GM04503 (cell line): ENCODE measurements around the gene ATP8B4.
"Not testable (repeated sequence)": the region's sequence is repeated elsewhere in the genome, so short reads cannot be mapped to it uniquely, and the experiment has no call there.

Experiments used
- DNase-seq: peaks from one replicate; pipeline ENCODE4 v3.0.0-alpha.2; 2012; ENCODE audit warnings: low read depth

The ATP8B4 gene

GRCh38 chr15:50107591-50108408, 11.2 kb downstream of the ATP8B4 start:
- no peak for DNase-seq

DNA sequence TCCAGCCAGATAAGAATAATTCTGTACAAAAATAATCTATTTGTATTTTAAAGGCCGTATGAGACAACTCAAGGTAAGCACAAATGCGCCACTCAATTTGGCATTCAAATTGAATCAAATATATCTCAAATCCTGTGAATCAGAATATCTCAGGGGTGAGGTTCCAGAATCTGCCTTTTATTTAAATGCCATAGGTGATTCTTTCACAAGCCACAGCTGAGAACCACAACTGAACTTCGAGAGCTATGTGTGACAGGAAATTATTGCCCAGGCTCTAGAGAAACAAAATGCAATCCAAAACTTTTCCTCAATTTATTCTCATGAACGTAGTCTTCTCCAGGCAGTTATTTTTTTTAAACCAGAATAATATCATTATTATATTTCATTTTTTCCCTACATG, 11.9 kb downstream of the ATP8B4 start:
- DNase-seq, result no peak

GRCh38 chr15:50106457-50106856, 12.6 kb downstream of the ATP8B4 start:
- DNase-seq, result no peak

- no peak for DNase-seq
These were observed 18.5 kb downstream of the ATP8B4 start for GRCh38 chr15:50100486-50100885.

DNA sequence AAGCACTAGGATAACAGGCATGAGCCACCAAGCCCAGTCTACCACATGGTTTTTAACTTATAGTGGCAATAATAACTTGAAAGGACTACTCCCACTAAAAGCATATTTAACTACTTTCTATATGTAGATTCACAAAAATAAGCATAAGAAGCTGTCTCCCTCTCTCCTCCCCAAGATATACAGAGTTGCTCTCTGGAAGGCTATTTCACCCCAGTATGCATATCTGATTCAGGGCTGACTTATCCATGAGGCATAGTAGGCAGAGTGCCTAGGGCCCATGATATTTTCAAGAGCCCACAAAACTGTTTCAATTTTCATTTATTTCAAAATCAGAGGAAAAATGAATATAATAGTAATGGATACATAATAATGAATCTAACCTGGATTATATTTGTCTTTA, 20.5 kb downstream of the ATP8B4 start:
- DNase-seq, result no peak

DNA sequence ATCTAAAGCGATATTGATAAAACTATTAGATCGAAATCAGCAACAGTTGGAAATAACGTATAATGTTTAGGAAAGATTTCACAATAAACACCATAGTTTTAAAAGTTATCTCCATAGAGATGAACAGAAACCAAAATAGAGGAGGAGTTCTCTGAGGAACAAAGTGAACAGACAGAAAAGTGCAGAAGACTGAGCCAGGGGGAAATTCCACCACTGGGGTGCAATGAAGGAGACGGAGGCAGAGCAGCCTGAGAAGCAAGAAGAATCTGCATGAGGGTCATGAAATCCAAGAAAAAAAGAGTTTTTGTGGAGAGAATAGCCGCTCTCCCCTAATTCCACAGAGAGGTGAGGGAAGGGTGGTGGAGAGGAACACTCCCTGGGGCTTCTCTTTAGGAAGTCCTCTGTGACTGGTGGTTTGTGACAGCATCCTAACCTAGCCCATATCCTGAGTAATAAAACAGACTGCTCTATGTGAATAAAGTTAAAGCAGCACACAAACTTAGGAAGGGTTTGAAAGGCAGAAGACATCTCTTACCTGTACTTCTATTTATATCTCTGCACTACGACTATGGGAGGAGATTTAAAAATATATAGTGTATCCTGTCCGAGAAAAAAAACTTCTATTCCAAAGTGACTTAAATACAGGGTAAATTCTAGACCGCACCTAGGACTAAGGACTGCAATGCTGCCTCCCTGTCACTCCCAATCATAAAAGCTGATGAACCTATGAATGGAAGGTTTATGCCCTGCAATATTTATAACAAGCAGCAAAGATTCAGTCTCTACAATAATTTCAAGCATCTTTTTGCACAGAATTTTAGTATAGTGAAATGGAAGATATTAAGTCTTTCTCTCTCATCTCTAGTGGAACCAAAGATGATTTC, 22.9 kb downstream of the ATP8B4 start:
- no peak for DNase-seq

GRCh38 chr15:50089386-50089785, 29.6 kb downstream of the ATP8B4 start:
- DNase-seq, result not testable (repeated sequence)

DNA sequence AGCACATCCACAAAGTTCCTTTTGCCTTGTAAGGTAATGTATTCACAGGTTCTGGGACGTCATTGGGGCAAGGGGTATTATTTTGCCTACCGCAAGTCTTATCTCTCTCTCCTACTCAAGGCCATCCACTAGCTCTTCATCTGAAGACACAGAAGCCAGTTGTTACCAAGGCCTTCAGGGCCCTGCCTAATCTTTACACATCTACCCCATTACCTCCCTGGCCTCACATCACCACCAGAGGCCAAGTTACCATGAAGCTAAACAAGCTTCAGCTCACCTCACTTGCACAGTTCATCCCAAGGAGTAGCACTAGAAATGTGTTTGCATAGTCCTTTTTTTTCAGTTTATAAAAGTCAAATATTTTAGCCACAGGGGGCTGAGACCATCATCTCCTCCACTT, 34.1 kb downstream of the ATP8B4 start:
- no peak for DNase-seq

- no peak for DNase-seq
These were observed 35.5 kb downstream of the ATP8B4 start for GRCh38 chr15:50083424-50084025.

GRCh38 chr15:50082066-50082465, 37.0 kb downstream of the ATP8B4 start:
- no peak for DNase-seq

- DNase-seq, result no peak
These were observed 41.4 kb downstream of the ATP8B4 start for GRCh38 chr15:50077651-50078050.

DNA sequence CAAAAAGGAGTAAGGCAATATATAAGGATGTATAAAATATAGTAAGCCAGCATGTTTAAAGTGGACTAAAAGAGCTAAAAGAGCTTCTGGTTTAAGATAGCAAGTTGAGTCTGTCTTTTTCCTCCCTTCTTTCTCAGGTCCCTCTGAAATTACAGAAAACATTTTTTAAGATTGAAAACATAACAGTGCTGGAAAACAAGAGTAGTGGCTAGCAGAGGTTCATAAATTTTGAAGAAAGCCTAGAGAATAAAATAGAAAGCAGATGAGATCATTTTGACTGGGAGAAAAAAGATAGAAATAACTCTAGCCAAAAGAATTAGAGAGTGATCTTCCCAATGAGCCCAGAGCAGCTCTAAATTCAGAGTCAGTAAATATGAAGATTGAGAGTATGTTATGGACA, 41.9 kb downstream of the ATP8B4 start:
- no peak for DNase-seq

DNA sequence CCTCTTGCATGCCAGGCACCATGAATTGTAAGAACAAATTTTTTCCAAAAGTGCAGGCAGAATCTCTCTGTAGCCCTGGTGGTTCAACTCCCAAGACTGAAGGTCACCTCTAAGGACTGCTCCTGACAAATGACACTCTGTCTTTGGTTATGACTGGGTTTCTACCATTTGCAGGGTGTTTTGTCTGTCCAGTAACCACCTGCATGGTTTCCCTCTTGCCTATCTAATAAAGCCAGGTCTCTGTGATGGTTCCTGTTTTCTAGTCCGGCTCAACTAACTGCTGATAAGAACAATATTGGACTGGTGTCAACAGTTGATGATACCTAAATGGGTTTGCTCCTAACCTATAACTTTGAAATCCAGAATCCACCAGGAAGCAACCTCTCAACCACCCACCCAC, 43.7 kb downstream of the ATP8B4 start:
- DNase-seq, result no peak

GRCh38 chr15:50071551-50072258, 47.3 kb downstream of the ATP8B4 start:
- no peak for DNase-seq

- DNase-seq, result no peak
These were observed 51.0 kb downstream of the ATP8B4 start for GRCh38 chr15:50068016-50068415.

GRCh38 chr15:50067254-50067653, 51.8 kb downstream of the ATP8B4 start:
- DNase-seq, result no peak

GRCh38 chr15:50066666-50067065, 52.4 kb downstream of the ATP8B4 start:
- no peak for DNase-seq

DNA sequence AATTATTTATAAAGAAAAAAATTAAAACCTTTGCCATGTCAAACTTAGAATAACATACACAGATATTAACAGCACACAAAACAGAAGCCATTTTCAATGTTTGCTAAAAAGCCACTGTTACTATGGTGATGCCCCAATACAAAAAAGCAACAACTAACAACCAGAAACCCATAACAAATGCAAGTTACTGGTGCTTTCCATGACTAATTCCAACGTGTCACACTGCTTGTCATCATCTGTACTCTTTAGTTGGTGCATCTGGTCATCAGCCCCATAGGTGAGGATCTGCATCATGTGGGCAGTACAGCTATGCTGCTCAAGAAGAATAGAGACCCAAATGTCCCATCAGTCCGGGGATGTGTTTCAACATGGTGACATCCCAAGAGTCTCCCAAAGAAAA, 52.8 kb downstream of the ATP8B4 start:
- no peak for DNase-seq

DNA sequence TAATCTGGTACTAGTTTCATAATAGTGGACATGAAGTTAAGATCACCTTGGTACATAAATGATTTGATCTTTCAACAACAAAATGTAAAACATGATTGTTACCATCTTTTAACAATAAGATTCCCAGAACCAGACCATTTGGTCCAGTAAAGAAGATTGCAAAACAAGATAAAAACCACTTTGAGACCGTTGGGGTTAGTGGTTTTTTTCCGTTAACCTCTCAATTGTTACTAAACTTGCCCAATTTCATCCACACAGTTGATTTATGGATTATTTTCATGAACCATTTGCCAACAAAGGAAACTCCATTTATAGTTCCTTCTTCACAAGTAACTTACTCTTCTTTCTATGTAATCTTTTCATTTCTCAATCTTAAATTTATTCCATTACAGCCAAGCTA, 53.8 kb downstream of the ATP8B4 start:
- no peak for DNase-seq

- no peak for DNase-seq
These were observed 54.4 kb downstream of the ATP8B4 start for GRCh38 chr15:50064673-50065072.

- no peak for DNase-seq
These were observed 55.8 kb downstream of the ATP8B4 start for GRCh38 chr15:50063226-50063625.

GRCh38 chr15:50061503-50061902, 57.5 kb downstream of the ATP8B4 start:
- no peak for DNase-seq
